KBM-7 (cell line): ENCODE measurements around the gene CEBPZ.
"Not testable (repeated sequence)": the region's sequence is repeated elsewhere in the genome, so short reads cannot be mapped to it uniquely, and the experiment has no call there.

Experiments
- DNase-seq: peaks from one replicate; pipeline ENCODE4 v3.0.0-alpha.2; 2015
- in situ Hi-C: fragments of 300-500 bp; cut with MboI; formaldehyde crosslinking; loops from 2 replicates; pipeline ENCODE4 v1.14.3; 2020; ENCODE audit warnings: low sequenced_read_pairs, low pct_unique_long_range_greater_than_20kb, mixed read lengths

The CEBPZ gene

GRCh38 chr2:37231241-37232130, at the start of gene CEBPZ, which contains the start of gene NDUFAF7:
CEBPZ (minus strand) TSS chr2:37231596; CDS start chr2:37231567, 29 bp downstream.
NDUFAF7 (plus strand) TSS chr2:37231658; CDS start chr2:37231706, 48 bp downstream.
- DNase-seq = peak; percentile 89
- in situ Hi-C loops = no loop called here

- DNase-seq = no peak
- in situ Hi-C loops = no loop called here
These were observed 44.9 kb upstream of the CEBPZ start for GRCh38 chr2:37276291-37276690.

- no peak for DNase-seq
- in situ Hi-C loops = no loop called here
These were observed 43.1 kb upstream of the CEBPZ start for GRCh38 chr2:37274359-37274965.

GRCh38 chr2:37271376-37272067, 40.1 kb upstream of the CEBPZ start:
- in situ Hi-C loops = no loop called here
- no peak for DNase-seq

GRCh38 chr2:37268111-37268510, 36.7 kb upstream of the CEBPZ start:
- no peak for DNase-seq
- in situ Hi-C loops = no loop called here

- in situ Hi-C loops = no loop called here
- no peak for DNase-seq
These were observed 36.3 kb upstream of the CEBPZ start for GRCh38 chr2:37267685-37268084.

GRCh38 chr2:37263839-37264238, 32.4 kb upstream of the CEBPZ start:
- in situ Hi-C loops = no loop called here
- no peak for DNase-seq

GRCh38 chr2:37262522-37262921, 31.1 kb upstream of the CEBPZ start:
- in situ Hi-C loops = no loop called here
- peak; percentile 49 for DNase-seq

- no peak for DNase-seq
- in situ Hi-C loops = no loop called here
These were observed 19.7 kb upstream of the CEBPZ start for GRCh38 chr2:37250869-37251740.

GRCh38 chr2:37246205-37246604, 14.8 kb upstream of the CEBPZ start:
- in situ Hi-C loops = no loop called here
- no peak for DNase-seq

GRCh38 chr2:37244755-37245154, 13.4 kb upstream of the CEBPZ start:
- in situ Hi-C loops = no loop called here
- no peak for DNase-seq

- no peak for DNase-seq
- in situ Hi-C loops = no loop called here
These were observed 12.6 kb upstream of the CEBPZ start for GRCh38 chr2:37244017-37244416.

- in situ Hi-C loops = no loop called here
- no peak for DNase-seq
These were observed 12.0 kb upstream of the CEBPZ start for GRCh38 chr2:37243435-37243834.

GRCh38 chr2:37232131-37232933, 936 bp upstream of the CEBPZ start:
- DNase-seq = no peak
- in situ Hi-C loops = no loop called here

- in situ Hi-C loops = no loop called here
- DNase-seq = no peak
These were observed 815 bp downstream of the CEBPZ start for GRCh38 chr2:37230581-37230980.

- in situ Hi-C loops = no loop called here
- no peak for DNase-seq
These were observed 2.6 kb downstream of the CEBPZ start for GRCh38 chr2:37228788-37229187.

- in situ Hi-C loops = no loop called here
- no peak for DNase-seq
These were observed 4.5 kb downstream of the CEBPZ start for GRCh38 chr2:37226863-37227262.

GRCh38 chr2:37225129-37225528, 6.3 kb downstream of the CEBPZ start:
- in situ Hi-C loops, DNase-seq: not testable (repeated sequence)
